ENCODE data around the gene ERF.

The ERF gene

DNA sequence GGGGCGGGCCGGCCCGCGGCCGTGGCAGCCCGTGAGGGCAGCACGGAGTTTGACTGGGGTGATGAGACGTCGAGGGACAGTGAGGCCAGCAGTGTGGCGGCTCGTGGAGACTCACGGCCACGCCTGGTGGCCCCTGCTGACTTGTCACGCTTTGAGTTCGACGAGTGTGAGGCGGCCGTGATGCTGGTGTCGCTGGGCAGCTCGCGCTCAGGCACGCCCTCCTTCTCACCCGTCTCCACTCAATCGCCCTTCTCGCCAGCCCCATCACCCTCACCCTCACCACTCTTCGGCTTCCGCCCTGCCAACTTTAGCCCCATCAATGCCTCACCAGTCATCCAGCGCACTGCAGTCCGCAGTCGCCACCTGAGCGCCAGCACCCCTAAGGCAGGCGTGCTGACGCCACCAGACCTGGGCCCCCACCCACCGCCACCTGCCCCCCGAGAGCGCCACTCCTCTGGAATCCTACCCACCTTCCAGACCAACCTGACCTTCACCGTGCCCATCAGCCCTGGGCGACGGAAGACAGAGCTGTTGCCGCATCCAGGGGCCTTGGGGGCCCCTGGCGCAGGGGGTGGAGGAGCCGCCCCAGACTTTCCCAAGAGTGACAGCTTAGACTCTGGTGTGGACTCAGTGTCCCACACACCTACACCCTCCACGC is 18.6 kb upstream of the ERF start:
- no peak overlapping the region for H3K9ac ChIP-seq
- no peak overlapping the region for H3K4me3 ChIP-seq (ENCODE audit: low read depth, low read length)
- H3K79me2 ChIP-seq = peaks cover 62% of the 10 kb centered on the region
- H3K4me2 ChIP-seq (ENCODE audit: low read length) = no peak overlapping the region
- no peaks in the 10 kb centered on the region for H3K9me3 ChIP-seq (ENCODE audit: control insufficient read depth, low read length)
- peaks cover 24% of the 10 kb centered on the region for H3K4me1 ChIP-seq
- TF ChIP-seq, protein P1, sequence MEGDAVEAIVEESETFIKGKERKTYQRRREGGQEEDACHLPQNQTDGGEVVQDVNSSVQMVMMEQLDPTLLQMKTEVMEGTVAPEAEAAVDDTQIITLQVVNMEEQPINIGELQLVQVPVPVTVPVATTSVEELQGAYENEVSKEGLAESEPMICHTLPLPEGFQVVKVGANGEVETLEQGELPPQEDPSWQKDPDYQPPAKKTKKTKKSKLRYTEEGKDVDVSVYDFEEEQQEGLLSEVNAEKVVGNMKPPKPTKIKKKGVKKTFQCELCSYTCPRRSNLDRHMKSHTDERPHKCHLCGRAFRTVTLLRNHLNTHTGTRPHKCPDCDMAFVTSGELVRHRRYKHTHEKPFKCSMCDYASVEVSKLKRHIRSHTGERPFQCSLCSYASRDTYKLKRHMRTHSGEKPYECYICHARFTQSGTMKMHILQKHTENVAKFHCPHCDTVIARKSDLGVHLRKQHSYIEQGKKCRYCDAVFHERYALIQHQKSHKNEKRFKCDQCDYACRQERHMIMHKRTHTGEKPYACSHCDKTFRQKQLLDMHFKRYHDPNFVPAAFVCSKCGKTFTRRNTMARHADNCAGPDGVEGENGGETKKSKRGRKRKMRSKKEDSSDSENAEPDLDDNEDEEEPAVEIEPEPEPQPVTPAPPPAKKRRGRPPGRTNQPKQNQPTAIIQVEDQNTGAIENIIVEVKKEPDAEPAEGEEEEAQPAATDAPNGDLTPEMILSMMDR (IDR thresholded peaks at IDR 0.05) = no peak
- H3K27ac ChIP-seq = no peak overlapping the region
- no peaks in the 10 kb centered on the region for H3K36me3 ChIP-seq (ENCODE audit: control insufficient read depth, insufficient read depth, low read length)
- H2AFZ ChIP-seq = no peak overlapping the region
- no peaks in the 10 kb centered on the region for H3K27me3 ChIP-seq (ENCODE audit: control insufficient read depth, insufficient read depth, low read length)

DNA sequence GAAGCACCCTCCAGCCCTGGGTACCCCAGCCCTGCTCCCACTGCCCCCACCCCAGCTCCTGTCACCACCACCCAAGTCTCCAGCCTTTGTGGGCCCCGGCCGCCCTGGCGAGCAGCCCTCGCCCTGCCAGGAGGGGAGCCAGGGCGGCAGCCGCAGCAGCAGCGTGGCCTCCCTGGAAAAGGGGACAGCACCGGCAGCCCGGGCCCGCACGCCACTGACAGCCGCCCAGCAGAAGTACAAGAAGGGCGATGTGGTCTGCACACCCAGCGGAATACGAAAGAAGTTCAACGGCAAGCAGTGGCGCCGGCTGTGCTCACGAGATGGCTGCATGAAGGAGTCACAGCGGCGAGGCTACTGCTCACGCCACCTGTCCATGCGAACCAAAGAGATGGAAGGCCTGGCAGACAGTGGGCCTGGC is 18.1 kb upstream of the ERF start:
- no peak overlapping the region for H2AFZ ChIP-seq
- H3K4me2 ChIP-seq (ENCODE audit: low read length) = no peak overlapping the region
- H3K27me3 ChIP-seq (ENCODE audit: control insufficient read depth, insufficient read depth, low read length) = no peaks in the 10 kb centered on the region
- TF ChIP-seq, protein P1 (IDR thresholded peaks at IDR 0.05) = no peak
- no peak overlapping the region for H3K27ac ChIP-seq
- no peak overlapping the region for H3K9ac ChIP-seq
- peaks cover 19% of the 10 kb centered on the region for H3K4me1 ChIP-seq
- H3K9me3 ChIP-seq (ENCODE audit: control insufficient read depth, low read length) = no peaks in the 10 kb centered on the region
- H3K79me2 ChIP-seq = peaks cover 62% of the 10 kb centered on the region
- H3K4me3 ChIP-seq (ENCODE audit: low read depth, low read length) = no peak overlapping the region
- H3K36me3 ChIP-seq (ENCODE audit: control insufficient read depth, insufficient read depth, low read length) = no peaks in the 10 kb centered on the region

DNA sequence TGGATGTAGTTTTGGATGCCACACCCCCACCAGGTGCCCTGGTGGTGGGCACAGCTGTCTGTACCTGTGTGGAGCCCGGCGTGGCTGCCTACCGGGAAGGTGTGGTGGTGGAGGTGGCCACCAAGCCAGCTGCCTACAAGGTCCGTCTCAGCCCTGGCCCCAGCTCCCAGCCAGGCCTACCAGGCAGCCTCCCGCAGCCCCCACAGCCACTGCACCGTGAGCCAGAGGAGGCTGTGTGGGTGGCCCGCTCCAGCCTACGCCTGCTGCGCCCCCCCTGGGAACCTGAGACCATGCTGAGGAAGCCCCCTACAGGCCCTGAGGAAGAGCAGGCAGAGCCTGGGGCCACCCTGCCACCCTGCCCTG is 17.6 kb upstream of the ERF start:
- H3K79me2 ChIP-seq = peaks cover 61% of the 10 kb centered on the region
- no peak overlapping the region for H3K27ac ChIP-seq
- TF ChIP-seq, protein P1 (IDR thresholded peaks at IDR 0.05) = no peak
- H3K4me2 ChIP-seq (ENCODE audit: low read length) = no peak overlapping the region
- H3K4me3 ChIP-seq (ENCODE audit: low read depth, low read length) = no peak overlapping the region
- peaks cover 19% of the 10 kb centered on the region for H3K4me1 ChIP-seq
- no peaks in the 10 kb centered on the region for H3K36me3 ChIP-seq (ENCODE audit: control insufficient read depth, insufficient read depth, low read length)
- no peak overlapping the region for H2AFZ ChIP-seq
- no peak overlapping the region for H3K9ac ChIP-seq
- no peaks in the 10 kb centered on the region for H3K27me3 ChIP-seq (ENCODE audit: control insufficient read depth, insufficient read depth, low read length)
- H3K9me3 ChIP-seq (ENCODE audit: control insufficient read depth, low read length) = no peaks in the 10 kb centered on the region

DNA sequence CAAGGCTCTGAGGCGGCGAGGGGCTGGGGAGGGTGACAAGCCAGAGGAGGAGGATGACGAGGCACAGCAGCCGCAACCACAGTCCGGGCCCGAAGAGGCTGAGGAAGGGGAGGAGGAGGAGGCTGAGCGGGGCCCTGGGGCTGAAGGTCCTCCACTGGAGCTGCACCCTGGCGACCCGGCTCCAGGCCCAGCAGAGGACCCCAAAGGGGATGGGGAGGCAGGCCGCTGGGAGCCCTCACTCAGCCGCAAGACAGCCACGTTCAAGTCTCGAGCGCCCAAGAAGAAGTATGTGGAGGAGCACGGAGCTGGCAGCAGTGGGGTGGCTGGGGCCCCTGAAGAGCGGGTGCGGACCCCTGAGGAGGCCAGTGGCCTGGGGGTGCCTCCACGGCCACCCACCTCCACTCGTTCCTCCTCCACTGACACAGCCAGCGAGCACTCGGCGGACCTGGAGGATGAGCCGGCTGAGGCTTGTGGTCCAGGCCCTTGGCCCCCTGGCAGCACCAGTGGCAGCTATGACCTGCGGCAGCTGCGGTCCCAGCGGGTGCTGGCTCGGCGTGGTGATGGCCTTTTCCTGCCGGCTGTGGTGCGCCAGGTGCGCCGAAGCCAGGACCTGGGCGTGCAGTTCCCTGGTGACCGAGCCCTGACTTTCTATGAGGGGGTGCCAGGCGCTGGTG is 17.1 kb upstream of the ERF start:
- H3K4me3 ChIP-seq (ENCODE audit: low read depth, low read length) = no peak overlapping the region
- no peak overlapping the region for H3K4me2 ChIP-seq (ENCODE audit: low read length)
- H2AFZ ChIP-seq = no peak overlapping the region
- no peaks in the 10 kb centered on the region for H3K36me3 ChIP-seq (ENCODE audit: control insufficient read depth, insufficient read depth, low read length)
- H3K27ac ChIP-seq = no peak overlapping the region
- TF ChIP-seq, protein P1 (IDR thresholded peaks at IDR 0.05) = no peak
- no peaks in the 10 kb centered on the region for H3K9me3 ChIP-seq (ENCODE audit: control insufficient read depth, low read length)
- peaks cover 58% of the 10 kb centered on the region for H3K79me2 ChIP-seq
- no peak overlapping the region for H3K9ac ChIP-seq
- peaks cover 20% of the 10 kb centered on the region for H3K4me1 ChIP-seq
- no peaks in the 10 kb centered on the region for H3K27me3 ChIP-seq (ENCODE audit: control insufficient read depth, insufficient read depth, low read length)

DNA sequence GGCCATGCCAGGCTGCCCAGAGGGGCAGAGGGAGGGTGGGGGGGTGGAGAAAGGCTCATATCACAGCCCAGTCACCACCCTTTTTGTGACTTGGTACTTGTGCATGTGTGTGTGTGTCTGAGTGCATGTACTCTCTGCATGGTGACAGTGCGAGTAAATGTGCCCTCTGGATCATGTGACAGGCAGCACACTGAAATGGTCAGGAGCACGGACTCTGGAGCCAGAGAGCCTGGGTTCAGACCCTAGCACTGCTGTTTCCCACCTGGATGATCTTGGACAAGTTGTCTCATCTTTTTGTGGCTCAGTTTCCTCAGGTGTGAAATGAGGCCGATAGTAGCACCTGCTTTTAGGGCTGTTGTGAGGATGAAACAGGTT is 16.1 kb upstream of the ERF start:
- no peak overlapping the region for H3K9ac ChIP-seq
- H3K4me3 ChIP-seq (ENCODE audit: low read depth, low read length) = peak overlapping the region; percentile 99

More for the DNA sequence above, 16.1 kb upstream of the ERF start:
- H3K36me3 ChIP-seq (ENCODE audit: control insufficient read depth, insufficient read depth, low read length) = no peaks in the 10 kb centered on the region
- H2AFZ ChIP-seq = no peak overlapping the region
- H3K27ac ChIP-seq = no peak overlapping the region
- H3K4me2 ChIP-seq (ENCODE audit: low read length) = peak overlapping the region; percentile 44
- H3K4me1 ChIP-seq = peaks cover 20% of the 10 kb centered on the region
- H3K79me2 ChIP-seq = peaks cover 55% of the 10 kb centered on the region
- H3K27me3 ChIP-seq (ENCODE audit: control insufficient read depth, insufficient read depth, low read length) = no peaks in the 10 kb centered on the region
- no peaks in the 10 kb centered on the region for H3K9me3 ChIP-seq (ENCODE audit: control insufficient read depth, low read length)
- TF ChIP-seq, protein P1 (IDR thresholded peaks at IDR 0.05) = no peak
